ENCODE data around the gene GPR162.

The GPR162 gene

GRCh38 chr12:6826125-6826733 lies 4.6 kb downstream of the GPR162 start:
- no peak overlapping the region for H3K9ac ChIP-seq (ENCODE audit: low read length)
- H3K79me2 ChIP-seq (ENCODE audit: insufficient read depth, low read length), result no peaks in the 10 kb centered on the region
- H3K27me3 ChIP-seq (ENCODE audit: insufficient read depth, low read length), result peaks cover 5% of the 10 kb centered on the region; the same call in 1 of the 2 replicates
- no peak overlapping the region for H3K4me2 ChIP-seq (ENCODE audit: low read length)
- TF ChIP-seq, protein P1, sequence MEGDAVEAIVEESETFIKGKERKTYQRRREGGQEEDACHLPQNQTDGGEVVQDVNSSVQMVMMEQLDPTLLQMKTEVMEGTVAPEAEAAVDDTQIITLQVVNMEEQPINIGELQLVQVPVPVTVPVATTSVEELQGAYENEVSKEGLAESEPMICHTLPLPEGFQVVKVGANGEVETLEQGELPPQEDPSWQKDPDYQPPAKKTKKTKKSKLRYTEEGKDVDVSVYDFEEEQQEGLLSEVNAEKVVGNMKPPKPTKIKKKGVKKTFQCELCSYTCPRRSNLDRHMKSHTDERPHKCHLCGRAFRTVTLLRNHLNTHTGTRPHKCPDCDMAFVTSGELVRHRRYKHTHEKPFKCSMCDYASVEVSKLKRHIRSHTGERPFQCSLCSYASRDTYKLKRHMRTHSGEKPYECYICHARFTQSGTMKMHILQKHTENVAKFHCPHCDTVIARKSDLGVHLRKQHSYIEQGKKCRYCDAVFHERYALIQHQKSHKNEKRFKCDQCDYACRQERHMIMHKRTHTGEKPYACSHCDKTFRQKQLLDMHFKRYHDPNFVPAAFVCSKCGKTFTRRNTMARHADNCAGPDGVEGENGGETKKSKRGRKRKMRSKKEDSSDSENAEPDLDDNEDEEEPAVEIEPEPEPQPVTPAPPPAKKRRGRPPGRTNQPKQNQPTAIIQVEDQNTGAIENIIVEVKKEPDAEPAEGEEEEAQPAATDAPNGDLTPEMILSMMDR (IDR thresholded peaks at IDR 0.05; ENCODE audit: low read length), result no peak
- TF ChIP-seq EZH2 (IDR thresholded peaks at IDR 0.05; ENCODE audit: borderline replicate concordance, low read length), result no peak
- no peaks in the 10 kb centered on the region for H3K9me3 ChIP-seq (ENCODE audit: low read length)
- no peaks in the 10 kb centered on the region for H3K9me2 ChIP-seq (ENCODE audit: low read depth, low read length)
- H2AFZ ChIP-seq (ENCODE audit: low read length), result no peak overlapping the region
- H3F3A ChIP-seq (ENCODE audit: insufficient read depth, low read length), result no peaks in the 10 kb centered on the region
- no peaks in the 10 kb centered on the region for H3K36me3 ChIP-seq (ENCODE audit: insufficient read depth, low read length)
- H3K27ac ChIP-seq (ENCODE audit: low read depth, low read length, poor library complexity, severe bottlenecking), result no peak overlapping the region
- no peaks in the 10 kb centered on the region for H4K20me1 ChIP-seq (ENCODE audit: insufficient read depth, low read length)
- peaks cover 6% of the 10 kb centered on the region for H3K4me1 ChIP-seq (ENCODE audit: insufficient read depth, low read length, severe bottlenecking)
- H3K4me3 ChIP-seq (ENCODE audit: low read depth, low read length, poor library complexity, severe bottlenecking), result no peak overlapping the region

DNA sequence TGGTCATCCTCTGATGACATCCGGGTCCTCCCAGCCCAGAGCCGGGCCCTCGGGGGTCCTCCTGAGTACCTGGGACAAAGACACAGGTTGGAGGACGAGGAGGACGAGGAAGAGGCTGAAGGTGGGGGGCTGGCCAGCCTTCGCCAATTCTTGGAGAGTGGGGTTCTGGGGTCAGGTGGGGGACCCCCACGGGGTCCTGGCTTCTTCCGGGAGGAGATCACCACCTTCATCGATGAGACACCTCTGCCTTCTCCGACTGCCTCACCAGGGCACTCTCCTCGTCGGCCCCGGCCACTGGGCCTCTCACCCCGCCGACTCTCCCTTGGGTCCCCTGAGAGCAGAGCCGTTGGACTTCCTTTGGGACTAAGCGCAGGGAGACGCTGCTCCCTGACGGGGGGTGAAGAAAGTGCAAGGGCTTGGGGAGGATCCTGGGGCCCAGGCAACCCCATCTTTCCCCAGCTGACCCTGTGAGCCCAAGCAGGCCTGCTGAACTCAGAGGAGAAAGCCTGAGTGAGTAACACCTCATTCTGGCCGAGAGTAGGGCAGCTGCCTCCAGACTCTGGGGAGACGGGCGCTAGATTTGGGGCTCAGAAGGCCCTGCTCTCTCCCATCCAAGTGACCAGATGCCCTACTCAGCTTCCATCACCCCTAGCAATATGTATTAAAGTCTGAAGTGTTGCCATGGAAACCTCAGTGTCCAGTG lies 5.3 kb downstream of the GPR162 start:
- Histone ChIP-seq H4K20me1 (ENCODE audit: insufficient read depth, low read length) (no peaks in the 10 kb centered on the region), H3K9me2 (ENCODE audit: low read depth, low read length) (no peaks in the 10 kb centered on the region), H3K27me3 (ENCODE audit: insufficient read depth, low read length) (peaks cover 5% of the 10 kb centered on the region; the same call in 1 of the 2 replicates), H3F3A (ENCODE audit: insufficient read depth, low read length) (no peaks in the 10 kb centered on the region), H3K79me2 (ENCODE audit: insufficient read depth, low read length) (no peaks in the 10 kb centered on the region), H3K36me3 (ENCODE audit: insufficient read depth, low read length) (no peaks in the 10 kb centered on the region), H3K4me3 (ENCODE audit: low read depth, low read length, poor library complexity, severe bottlenecking) (no peak overlapping the region), H2AFZ (ENCODE audit: low read length) (no peak overlapping the region), H3K4me2 (ENCODE audit: low read length) (no peak overlapping the region), H3K9me3 (ENCODE audit: low read length) (no peaks in the 10 kb centered on the region), H3K27ac (ENCODE audit: low read depth, low read length, poor library complexity, severe bottlenecking) (no peak overlapping the region), H3K4me1 (ENCODE audit: insufficient read depth, low read length, severe bottlenecking) (peaks cover 6% of the 10 kb centered on the region), H3K9ac (ENCODE audit: low read length) (no peak overlapping the region)
- no peak for TF ChIP-seq EZH2 (IDR thresholded peaks at IDR 0.05; ENCODE audit: borderline replicate concordance, low read length)
- TF ChIP-seq, protein P1 (IDR thresholded peaks at IDR 0.05; ENCODE audit: low read length), result no peak

DNA sequence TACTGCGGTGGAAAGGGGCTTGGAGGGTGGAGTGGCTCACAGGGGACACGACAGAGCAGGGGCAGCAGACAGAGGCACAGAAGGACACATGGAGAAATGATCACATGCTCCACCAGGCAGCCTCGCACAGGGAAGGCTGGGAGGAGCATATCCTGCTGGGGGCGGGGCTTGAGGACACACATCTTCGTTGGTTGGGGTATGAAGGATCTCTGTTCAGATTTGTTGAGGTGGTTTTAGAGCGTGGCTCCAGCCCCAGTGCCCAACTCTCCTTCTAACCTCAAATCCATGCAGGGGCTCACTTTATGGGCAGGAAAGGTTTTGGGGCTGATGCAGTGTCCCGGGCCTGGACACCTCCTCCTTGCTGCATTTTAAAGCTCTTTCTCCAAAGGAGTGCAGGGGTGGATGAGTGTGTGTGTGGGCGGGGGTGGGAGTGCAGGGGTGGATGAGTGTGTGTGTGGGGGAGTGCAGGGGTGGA lies 5.9 kb downstream of the GPR162 start:
- Histone ChIP-seq H4K20me1 (ENCODE audit: insufficient read depth, low read length) (no peaks in the 10 kb centered on the region), H3K4me2 (ENCODE audit: low read length) (no peak overlapping the region), H2AFZ (ENCODE audit: low read length) (no peak overlapping the region)

More for the DNA sequence above, 5.9 kb downstream of the GPR162 start:
- TF ChIP-seq, protein P1 (IDR thresholded peaks at IDR 0.05; ENCODE audit: low read length), result no peak
- H3K27ac ChIP-seq (ENCODE audit: low read depth, low read length, poor library complexity, severe bottlenecking), result no peak overlapping the region
- no peaks in the 10 kb centered on the region for H3K79me2 ChIP-seq (ENCODE audit: insufficient read depth, low read length)
- peaks cover 5% of the 10 kb centered on the region; the same call in 1 of the 2 replicates for H3K27me3 ChIP-seq (ENCODE audit: insufficient read depth, low read length)
- H3K9ac ChIP-seq (ENCODE audit: low read length), result no peak overlapping the region
- no peak overlapping the region for H3K4me3 ChIP-seq (ENCODE audit: low read depth, low read length, poor library complexity, severe bottlenecking)
- peaks cover 6% of the 10 kb centered on the region for H3K4me1 ChIP-seq (ENCODE audit: insufficient read depth, low read length, severe bottlenecking)
- H3K36me3 ChIP-seq (ENCODE audit: insufficient read depth, low read length), result no peaks in the 10 kb centered on the region
- no peaks in the 10 kb centered on the region for H3F3A ChIP-seq (ENCODE audit: insufficient read depth, low read length)
- no peaks in the 10 kb centered on the region for H3K9me3 ChIP-seq (ENCODE audit: low read length)
- H3K9me2 ChIP-seq (ENCODE audit: low read depth, low read length), result no peaks in the 10 kb centered on the region

Data from OCI-LY1 (cell line).